HUES6 (cell line): ENCODE measurements around the gene PHF20.
A peak's percentile ranks its signal among the peaks of the same experiment; 100 is the strongest.
"Not testable (repeated sequence)": the region's sequence is repeated elsewhere in the genome, so short reads cannot be mapped to it uniquely, and the experiment has no call there.

Source experiments
- H3K27ac ChIP-seq: 2 replicates; pipeline ENCODE4 v1.7.0; 2013; ENCODE audit warnings: low read depth, mild to moderate bottlenecking, low read length, inconsistent platforms
- H3K27me3 ChIP-seq: 2 replicates; pipeline ENCODE4 v1.6.1; 2013; ENCODE audit warnings: low read length; ENCODE audit not compliant: control insufficient read depth, insufficient read depth
- H3K36me3 ChIP-seq: 2 replicates; pipeline ENCODE4 v1.6.1; 2013; ENCODE audit warnings: low read length; ENCODE audit not compliant: control insufficient read depth, insufficient read depth
- H3K4me1 ChIP-seq: 2 replicates; pipeline ENCODE4 v1.6.1; 2013; ENCODE audit warnings: low read length; ENCODE audit not compliant: control insufficient read depth, insufficient read depth
- H3K4me3 ChIP-seq: 2 replicates; pipeline ENCODE4 v1.5.1; 2013; ENCODE audit warnings: low read depth, low read length
- H3K9ac ChIP-seq: one replicate; pipeline ENCODE4 v1.6.1; 2013; ENCODE audit warnings: mild to moderate bottlenecking, low read length
- H3K9me3 ChIP-seq: 2 replicates; pipeline ENCODE4 v1.6.1; 2013; ENCODE audit warnings: low read depth, low read length; ENCODE audit not compliant: control insufficient read depth, insufficient read depth

Gene PHF20

DNA sequence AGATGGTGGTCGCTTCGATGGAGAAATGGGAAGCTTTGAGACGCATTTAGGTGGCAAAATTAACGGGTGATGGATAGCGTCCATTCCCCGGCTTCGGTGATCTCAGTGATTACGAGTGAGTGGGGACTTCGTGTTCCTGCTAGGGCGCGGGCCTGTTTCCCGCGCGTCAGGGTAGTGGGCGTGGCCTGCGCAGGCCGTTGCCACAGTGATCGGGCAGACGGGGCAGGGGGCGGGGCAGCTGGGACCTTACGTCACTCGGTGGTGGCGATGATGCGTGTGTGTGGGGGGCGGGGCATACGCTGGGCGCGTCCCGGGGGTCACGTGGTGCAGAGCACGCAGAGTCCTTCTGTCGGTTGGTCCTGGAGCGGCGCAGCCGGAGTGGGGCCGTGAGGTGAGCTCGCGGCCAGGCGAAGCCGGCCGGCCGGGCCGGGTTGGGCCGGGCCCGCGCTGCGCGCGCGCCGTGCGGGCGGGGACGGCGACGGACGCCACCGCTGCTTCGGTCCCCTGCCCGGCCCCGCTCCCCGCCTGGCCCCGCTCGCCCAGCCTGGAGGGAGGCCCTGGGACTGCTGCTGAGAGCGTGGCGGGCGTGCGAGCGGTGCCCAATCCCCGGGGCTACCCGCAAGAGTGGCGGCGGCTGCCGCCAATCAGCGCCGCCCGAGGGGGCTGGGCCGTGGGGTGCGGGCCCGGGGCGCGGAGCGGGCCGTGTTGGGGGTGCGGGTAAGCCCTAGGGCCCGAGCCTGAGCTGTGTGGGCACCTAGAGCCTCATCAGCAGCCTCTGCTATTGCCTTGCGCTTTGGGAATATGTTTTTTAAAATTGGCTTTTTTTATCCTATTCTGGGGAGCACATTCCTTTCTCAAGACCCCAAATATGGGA, at the start of gene PHF20:
TSS of gene PHF20 (plus strand) at position 327 of the 874 bp plus-strand sequence. CDS start 29,508 bp downstream, outside the sequence.
- Histone ChIP-seq H3K36me3 (peaks cover 10% of the 10 kb centered on the region), H3K27me3 (peaks cover 10% of the 10 kb centered on the region), H3K27ac (peak within 1 kb of the TSS; percentile 57; the same call in 1 of the 2 replicates), H3K4me3 (peak within 1 kb of the TSS; percentile 86), H3K9me3 (no peaks in the 10 kb centered on the region), H3K9ac (peak within 1 kb of the TSS; percentile 68), H3K4me1 (peaks cover 31% of the 10 kb centered on the region)

DNA sequence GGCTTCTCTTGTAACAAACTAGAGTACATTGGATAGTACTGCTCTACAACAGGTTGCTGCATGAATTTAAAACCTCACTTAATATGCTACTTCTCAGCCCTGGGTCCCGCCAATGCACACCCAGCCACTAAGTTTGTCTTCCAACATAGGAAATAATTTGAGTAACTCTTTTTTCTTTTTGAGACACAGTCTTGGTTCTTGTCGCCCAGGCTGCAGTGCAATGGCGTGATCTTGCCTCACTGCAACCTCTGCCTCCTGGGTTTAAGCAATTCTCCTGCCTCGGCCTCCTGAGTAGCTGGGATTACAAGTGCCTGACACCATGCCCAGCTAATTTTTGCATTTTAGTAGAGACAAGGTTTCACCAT, 48.6 kb upstream of the PHF20 start:
- not testable (repeated sequence) for H3K9me3 ChIP-seq, H3K4me1 ChIP-seq, H3K27ac ChIP-seq, H3K27me3 ChIP-seq, H3K9ac ChIP-seq, H3K4me3 ChIP-seq
- H3K36me3 ChIP-seq = peaks cover 98% of the 10 kb centered on the region

DNA sequence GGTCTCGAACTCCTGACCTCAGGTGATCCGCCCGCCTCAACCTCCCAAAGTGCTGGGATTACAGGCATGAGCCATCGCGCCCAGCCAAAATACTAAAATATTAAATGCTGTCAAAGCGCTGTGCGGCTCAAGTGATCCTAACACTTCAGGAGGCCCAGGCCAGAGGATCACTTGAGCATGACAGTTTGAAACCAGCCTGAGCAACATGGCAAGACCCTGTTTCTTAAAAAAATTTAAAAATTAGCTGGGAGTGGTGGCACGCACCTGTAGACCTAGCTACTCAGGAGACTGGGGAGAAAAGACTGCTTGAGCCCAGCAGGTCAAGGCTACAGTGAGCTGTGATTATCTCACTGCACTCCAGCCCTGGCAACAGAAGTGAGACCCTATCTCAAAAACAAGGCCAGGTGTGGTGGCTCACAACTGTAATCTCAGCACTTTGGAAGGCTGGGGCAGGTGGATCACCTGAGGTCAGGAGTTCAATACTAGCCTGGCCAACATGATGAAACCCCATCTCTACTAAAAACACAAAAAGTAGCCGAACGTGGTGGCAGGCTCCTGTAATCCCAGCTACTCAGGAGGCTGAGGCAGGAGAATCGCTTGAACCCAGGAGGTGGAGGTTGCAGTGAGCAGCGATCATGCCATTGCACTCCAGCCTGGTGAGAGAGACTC, 48.0 kb upstream of the PHF20 start:
- H3K9me3 ChIP-seq, H3K4me3 ChIP-seq, H3K27me3 ChIP-seq, H3K9ac ChIP-seq, H3K27ac ChIP-seq, H3K4me1 ChIP-seq: not testable (repeated sequence)
- peaks cover 98% of the 10 kb centered on the region for H3K36me3 ChIP-seq

DNA sequence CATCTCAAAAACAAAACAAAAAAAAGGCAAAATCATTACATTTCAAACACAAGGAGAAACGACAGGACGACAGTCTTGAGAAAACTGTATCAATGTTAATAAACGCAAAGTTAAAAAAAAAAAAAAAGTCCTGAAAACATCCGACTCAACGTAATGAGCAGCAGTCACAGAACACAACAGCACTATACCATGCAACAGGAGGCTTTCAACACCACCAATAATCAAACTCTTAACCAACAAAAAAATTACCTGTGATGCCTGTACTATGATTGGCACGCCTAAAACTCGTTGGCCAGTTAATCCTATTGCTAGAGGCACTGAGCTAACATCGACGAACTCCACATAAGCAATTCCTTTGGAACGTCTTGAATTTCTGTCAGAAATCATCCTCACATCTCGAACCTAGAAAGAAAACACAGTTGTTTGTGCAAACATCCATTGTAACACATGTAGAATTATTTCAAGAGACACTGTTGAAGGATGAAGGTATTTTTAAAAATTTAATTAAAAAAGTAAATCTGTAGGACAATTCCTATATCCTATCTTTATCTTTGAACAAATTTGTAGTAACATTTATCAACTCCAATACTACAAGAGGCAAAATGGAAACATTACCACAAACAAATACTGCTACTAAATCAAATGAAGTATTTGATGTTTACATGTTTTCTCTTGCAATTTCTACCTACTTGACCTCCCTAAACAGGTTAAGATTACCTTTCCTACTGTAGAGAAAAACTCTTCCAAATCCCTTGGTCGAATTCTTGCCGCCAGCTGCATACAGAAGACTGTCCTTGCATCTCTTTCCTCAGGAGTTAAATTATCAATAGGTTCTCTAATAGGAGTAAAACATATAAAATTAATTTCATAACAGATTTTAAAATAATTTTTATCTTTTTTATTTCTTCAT, 47.2 kb upstream of the PHF20 start:
- Histone ChIP-seq H3K36me3 (peaks cover 98% of the 10 kb centered on the region), H3K27ac (no peak overlapping the region), H3K9me3 (no peaks in the 10 kb centered on the region), H3K27me3 (no peaks in the 10 kb centered on the region), H3K4me3 (no peak overlapping the region), H3K9ac (no peak overlapping the region), H3K4me1 (no peaks in the 10 kb centered on the region)

DNA sequence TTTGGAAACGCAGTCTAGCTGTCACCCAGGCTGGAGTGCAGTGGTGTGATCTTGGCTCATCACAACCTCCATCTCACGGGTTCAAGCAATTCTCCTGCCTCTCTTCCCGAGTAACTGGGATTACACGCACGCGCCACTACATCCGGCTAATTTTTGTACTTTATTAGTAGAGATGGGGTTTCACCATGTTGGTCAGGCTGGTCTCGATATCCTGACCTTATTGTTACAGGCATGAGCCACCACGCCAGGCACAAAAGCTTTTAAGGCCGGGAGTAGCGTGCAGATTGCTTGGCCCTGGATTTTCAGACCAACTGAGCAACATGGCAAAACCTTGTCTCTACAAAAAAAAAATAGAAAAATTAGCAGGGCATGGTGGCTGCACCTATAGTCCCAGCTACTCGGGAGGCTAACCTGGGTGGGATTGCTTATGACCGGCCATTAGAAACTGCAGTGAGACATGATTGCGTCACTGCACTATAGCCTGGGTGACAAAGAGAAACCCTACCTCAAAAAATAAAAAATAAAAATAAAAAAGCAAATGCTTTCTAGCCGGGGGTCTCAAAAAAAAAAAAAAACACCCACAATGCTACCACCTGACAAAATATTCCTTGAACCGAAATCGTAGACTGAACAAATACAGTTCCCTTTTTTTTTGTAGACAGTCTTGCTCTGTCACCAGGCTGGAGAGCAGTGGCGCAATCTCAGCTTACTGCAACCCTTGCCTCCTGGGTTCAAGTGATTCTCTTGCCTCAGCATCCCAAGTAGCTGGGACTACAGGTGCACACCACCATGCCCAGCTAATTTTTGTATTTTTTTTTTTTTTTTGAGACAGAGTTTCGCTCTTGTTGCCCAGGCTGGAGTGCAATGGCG, 44.7 kb upstream of the PHF20 start:
- no peaks in the 10 kb centered on the region for H3K27me3 ChIP-seq
- no peak overlapping the region for H3K27ac ChIP-seq
- H3K9me3 ChIP-seq = no peaks in the 10 kb centered on the region
- H3K4me1 ChIP-seq = no peaks in the 10 kb centered on the region
- no peak overlapping the region for H3K4me3 ChIP-seq
- peaks cover 98% of the 10 kb centered on the region for H3K36me3 ChIP-seq
- no peak overlapping the region for H3K9ac ChIP-seq

DNA sequence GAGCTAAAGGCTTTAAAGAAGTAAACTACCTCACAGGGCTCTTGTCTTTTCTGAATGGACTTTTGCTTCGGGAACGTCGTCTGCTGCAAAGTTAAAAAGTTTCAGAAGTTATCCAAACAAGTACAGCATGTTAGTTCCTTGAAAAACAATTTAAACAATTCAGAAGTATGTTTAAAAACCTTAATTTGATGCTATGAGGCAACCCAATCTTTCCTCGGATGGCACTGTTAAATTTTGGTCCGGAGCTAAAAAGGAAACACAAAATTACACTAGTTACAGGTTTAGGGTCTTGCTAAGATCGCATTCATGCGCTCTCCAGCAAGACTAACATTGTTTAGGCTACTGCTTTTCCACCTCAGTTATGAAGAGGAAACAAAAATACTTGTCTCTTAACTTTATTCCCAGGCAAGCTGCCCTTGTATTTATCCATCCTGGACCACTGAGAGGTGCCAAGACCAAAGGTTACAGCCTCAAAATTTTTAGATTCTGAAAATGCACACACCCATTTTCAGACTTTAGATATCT, 42.5 kb upstream of the PHF20 start:
- H3K27me3 ChIP-seq = no peaks in the 10 kb centered on the region
- H3K27ac ChIP-seq = no peak overlapping the region
- no peaks in the 10 kb centered on the region for H3K4me1 ChIP-seq
- no peak overlapping the region for H3K9ac ChIP-seq
- H3K9me3 ChIP-seq = no peaks in the 10 kb centered on the region
- H3K36me3 ChIP-seq = peaks cover 99% of the 10 kb centered on the region
- no peak overlapping the region for H3K4me3 ChIP-seq

DNA sequence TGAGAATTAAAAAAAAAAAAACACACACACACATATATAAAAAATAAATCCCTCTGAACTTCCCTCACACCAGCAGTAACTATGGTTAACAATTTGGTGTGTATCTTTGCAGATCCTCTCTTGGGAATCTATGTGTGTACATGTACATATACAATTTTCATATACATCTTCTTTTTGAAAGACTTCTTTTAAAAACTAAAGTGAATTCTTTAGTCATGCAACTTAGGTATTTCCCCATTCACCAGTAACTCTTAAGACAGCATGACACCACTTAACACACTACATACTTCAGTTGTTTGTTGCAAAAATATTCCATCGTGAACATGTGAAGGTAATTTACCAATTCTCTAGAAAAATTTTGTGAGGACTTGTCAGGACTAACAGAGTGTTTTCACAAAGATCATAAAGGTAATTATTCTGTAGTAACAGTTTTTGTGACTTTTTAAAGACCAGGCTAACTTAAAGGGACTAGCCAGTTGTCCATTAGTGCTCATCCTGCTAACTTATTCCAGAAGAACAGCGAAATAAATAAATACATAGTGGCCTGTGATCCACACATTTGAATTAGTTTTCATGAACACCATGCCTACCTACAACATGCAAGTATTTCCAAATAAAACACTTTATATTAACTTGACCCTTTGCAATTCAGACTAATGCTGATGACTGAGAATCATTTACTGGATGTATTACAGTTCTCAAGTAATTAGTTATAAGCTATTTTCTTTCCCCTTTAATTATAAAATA, 41.8 kb upstream of the PHF20 start:
- no peaks in the 10 kb centered on the region for H3K27me3 ChIP-seq
- peaks cover 99% of the 10 kb centered on the region for H3K36me3 ChIP-seq

DNA sequence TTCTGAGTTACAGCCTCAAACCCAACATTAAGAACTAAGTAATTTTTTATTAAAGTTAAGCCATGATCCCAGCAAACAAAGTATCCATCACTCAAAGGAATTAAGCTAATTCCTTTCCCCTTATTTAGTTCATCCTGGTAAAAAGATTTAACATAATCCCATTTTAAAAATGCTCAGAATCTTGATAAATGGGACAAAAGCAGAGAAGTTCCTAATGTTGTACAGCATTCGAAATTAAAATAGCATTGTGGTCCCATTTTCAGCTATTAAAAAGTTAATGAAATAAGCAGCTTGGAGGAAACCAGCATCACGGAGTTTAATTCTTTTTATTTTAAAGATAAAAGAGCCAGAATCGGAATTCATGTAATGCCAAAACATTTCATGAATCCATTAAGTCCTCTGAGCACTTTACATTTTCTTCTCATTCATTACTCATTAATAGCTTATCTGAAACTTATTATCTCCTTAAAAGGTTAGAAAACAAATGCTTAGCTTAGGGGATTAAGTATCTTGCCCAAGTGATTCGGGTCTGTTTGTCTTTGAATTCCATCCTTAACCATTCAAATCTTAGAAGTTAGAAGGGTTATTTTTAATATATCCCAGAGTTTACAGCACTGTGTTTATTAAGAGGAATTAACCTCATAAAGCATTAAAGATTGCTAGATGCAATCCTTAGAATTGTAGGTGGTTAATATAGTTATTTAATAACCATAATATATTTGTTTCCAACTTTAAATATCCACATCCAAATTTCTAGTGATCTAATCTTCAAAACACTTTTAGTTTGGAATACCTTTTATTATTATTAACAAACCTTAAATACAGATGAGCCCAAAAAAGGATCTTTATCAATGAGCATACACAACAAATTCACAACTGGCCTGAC, 41.0 kb upstream of the PHF20 start:
- Histone ChIP-seq H3K9ac (no peak overlapping the region), H3K27ac (no peak overlapping the region), H3K4me1 (no peaks in the 10 kb centered on the region), H3K36me3 (peaks cover 99% of the 10 kb centered on the region), H3K9me3 (no peaks in the 10 kb centered on the region), H3K4me3 (no peak overlapping the region), H3K27me3 (no peaks in the 10 kb centered on the region)

More for the DNA sequence above, 41.8 kb upstream of the PHF20 start:
- H3K4me1 ChIP-seq = no peaks in the 10 kb centered on the region
- no peak overlapping the region for H3K4me3 ChIP-seq
- no peaks in the 10 kb centered on the region for H3K9me3 ChIP-seq
- H3K9ac ChIP-seq = no peak overlapping the region
- H3K27ac ChIP-seq = no peak overlapping the region

DNA sequence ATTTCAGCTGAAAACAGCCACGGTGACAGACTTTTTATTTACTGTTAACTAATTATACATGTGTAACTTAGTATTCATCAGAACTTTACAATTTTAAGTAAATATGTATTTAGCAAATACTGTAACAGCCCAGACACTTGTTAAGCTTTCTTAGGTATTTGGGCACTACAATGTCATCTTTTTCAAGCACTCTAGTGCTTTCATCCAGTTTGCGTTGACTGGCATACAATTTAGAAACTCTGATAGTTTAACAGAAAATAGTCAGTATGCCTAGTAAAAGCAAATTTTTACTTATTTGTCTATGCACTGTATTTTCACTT, 40.4 kb upstream of the PHF20 start:
- Histone ChIP-seq H3K36me3 (peaks cover 99% of the 10 kb centered on the region), H3K9ac (no peak overlapping the region), H3K4me1 (no peaks in the 10 kb centered on the region), H3K27me3 (no peaks in the 10 kb centered on the region), H3K4me3 (no peak overlapping the region), H3K27ac (no peak overlapping the region), H3K9me3 (no peaks in the 10 kb centered on the region)
